ENCODE measurements around the gene TPD52L2.

DNA sequence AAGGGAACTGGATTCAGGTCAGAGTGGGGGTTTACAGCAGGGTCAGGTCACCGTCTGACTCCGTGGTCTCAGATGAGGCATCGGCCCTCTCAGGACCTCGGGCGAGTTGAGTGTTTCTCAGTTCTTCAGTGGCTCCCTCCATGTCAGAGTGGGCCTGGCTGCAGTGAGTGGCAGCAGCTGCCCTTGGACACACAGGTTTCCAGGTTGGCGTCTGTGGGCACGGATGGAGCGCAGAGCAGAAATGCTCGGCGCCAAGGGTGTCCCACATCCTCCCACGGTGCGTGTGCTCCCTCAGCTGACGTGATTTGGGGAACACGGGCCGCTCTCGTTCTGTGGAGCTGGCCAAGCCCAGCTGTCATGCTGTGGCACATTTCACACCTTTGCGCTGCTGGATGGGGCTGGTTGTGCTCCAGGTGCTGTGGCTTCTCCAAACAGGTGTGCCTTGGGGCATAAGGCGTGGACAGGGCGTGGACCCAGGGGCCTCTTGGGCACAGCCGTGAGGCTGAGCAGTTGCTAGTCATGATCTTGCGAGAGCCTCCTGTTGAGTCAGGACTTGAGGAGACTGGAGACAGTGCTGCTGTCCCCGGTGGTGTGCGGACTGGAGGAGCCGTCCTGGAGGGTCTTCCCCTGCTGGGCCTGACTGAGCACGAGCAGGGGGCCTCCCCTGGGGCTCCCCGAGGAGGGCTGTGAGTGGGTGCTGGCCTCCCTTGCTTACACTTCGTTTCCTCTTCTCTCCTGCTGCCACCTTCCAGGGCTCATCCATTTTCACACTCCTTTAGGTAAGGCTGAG, 20.4 kb downstream of the TPD52L2 start:
- TF ChIP-seq GATA2 (IDR thresholded peaks at IDR 0.05; ENCODE audit: low read depth, low read length) (no peak), GATA3 (IDR thresholded peaks at IDR 0.05; ENCODE audit: low read depth, low read length) (no peak)

Data from SH-SY5Y (cell line).